Keratinocyte (primary cell): Measurements from ENCODE around the gene MYRFL.

Experiments used
- EZH2 ChIP-seq: IDR thresholded peaks from one replicate; pipeline ENCODE4 v1.6.1; 2012; ENCODE audit warnings: inconsistent platforms, mild to moderate bottlenecking, low read length, moderate library complexity
- TF ChIP-seq, protein P1 (sequence below), 3 experiments: IDR thresholded peaks in 1 of 3; conservative IDR thresholded peaks in 1 of 3; optimal IDR thresholded peaks in 1 of 3; 2 replicates in 2 of 3; 3 replicates in 1 of 3; pipeline versions ENCODE3 to v1.5.1; 2011; ENCODE audit warnings: low read length in 3 of 3, mild to moderate bottlenecking in 3 of 3, moderate library complexity in 2 of 3, control low read depth in 1 of 3, inconsistent platforms in 1 of 3; ENCODE audit not compliant: insufficient read depth in 2 of 3; ENCODE audit errors: extremely low read depth in 1 of 3

GRCh38 chr12:69904777-69905176 is 79.8 kb downstream of the MYRFL start:
- TF ChIP-seq, protein P1, sequence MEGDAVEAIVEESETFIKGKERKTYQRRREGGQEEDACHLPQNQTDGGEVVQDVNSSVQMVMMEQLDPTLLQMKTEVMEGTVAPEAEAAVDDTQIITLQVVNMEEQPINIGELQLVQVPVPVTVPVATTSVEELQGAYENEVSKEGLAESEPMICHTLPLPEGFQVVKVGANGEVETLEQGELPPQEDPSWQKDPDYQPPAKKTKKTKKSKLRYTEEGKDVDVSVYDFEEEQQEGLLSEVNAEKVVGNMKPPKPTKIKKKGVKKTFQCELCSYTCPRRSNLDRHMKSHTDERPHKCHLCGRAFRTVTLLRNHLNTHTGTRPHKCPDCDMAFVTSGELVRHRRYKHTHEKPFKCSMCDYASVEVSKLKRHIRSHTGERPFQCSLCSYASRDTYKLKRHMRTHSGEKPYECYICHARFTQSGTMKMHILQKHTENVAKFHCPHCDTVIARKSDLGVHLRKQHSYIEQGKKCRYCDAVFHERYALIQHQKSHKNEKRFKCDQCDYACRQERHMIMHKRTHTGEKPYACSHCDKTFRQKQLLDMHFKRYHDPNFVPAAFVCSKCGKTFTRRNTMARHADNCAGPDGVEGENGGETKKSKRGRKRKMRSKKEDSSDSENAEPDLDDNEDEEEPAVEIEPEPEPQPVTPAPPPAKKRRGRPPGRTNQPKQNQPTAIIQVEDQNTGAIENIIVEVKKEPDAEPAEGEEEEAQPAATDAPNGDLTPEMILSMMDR (optimal IDR thresholded peaks at IDR 0.05 in 1 of 3, IDR thresholded peaks at IDR 0.05 in 1 of 3, conservative IDR thresholded peaks at IDR 0.05 in 1 of 3; ENCODE audit: extremely low read depth in 1 of 3, insufficient read depth in 2 of 3, low read length in 3 of 3), result no peak
- no peak for TF ChIP-seq EZH2
